Measurements from ENCODE around the gene NKAPL. TPM values are rescaled to one million over a fixed set of nuclear protein-coding genes. Genes with fewer than 3 reads are reported as not detected.

NKAPL gene
- total and polyA plus RNA-seq, 10 of the 15 experiments (the other 5 are each of a cell fraction or from before 2014, with no cell fraction given), result 0.10 to 0.48 (median 0.19) TPM; not detected in 1

GRCh38 chr6:28232785-28233184, 26.3 kb upstream of the NKAPL start:
- Histone ChIP-seq H3K4me2 (ENCODE audit: control insufficient read depth, insufficient read depth) (no peak overlapping the region), H3K4me3 (no peak overlapping the region), H2AFZ (ENCODE audit: control insufficient read depth, low read depth, low read length) (no peak overlapping the region), H3K4me1 (ENCODE audit: control insufficient read depth, insufficient read depth, low read length) (no peaks in the 10 kb centered on the region), H3K9ac (ENCODE audit: control insufficient read depth, insufficient read depth, low read length) (no peak overlapping the region), H3K27me3 (replicated peaks in 1 of 2; ENCODE audit: control insufficient read depth in 2 of 2, insufficient read depth in 2 of 2, low read length in 1 of 2) (no peaks in the 10 kb centered on the region), H3K36me3 (ENCODE audit: control insufficient read depth in 2 of 2, insufficient read depth in 2 of 2, low read length in 1 of 2) (peaks cover 6 to 11% of the 10 kb centered on the region in 2 experiments; a peak in 3 of 4 replicates), H3K79me2 (ENCODE audit: control insufficient read depth, insufficient read depth, low read length) (no peaks in the 10 kb centered on the region), H4K20me1 (ENCODE audit: control insufficient read depth, insufficient read depth) (no peaks in the 10 kb centered on the region), H3K9me3 (replicated peaks; ENCODE audit: control insufficient read depth, insufficient read depth, low read length) (no peaks in the 10 kb centered on the region; the same call in 2 of the 3 replicates), H3K27ac (ENCODE audit: control insufficient read depth, insufficient read depth) (no peak overlapping the region)
- ChIA-PET RAD21 (ENCODE audit: unreplicated experiment) (no interaction called here), CTCF (interaction anchor here (0.9 kb wide), 1 partner anchor 65 kb away, joined by 3 read pairs; no protein-coding TSS in a partner anchor), SMC1A (ENCODE audit: uncharacterized antibody, unreplicated experiment) (no interaction called here), POLR2A (interaction anchor here (0.5 to 0.7 kb wide), 2 partner anchors 34 to 650 kb away, joined by 3 read pairs; partner anchors contain the start of gene ZSCAN26)
- no TSS peak for BruUV-seq (replicated peaks)
- in situ Hi-C loops (cut with MboI), result no loop called here
- ATAC-seq, result no peak
- intact Hi-C loops (cut with micrococcal nuclease; ENCODE audit: unreplicated experiment), result no loop called here
- no peak for DNase-seq (ENCODE audit: low read depth, low spot score)
- FAIRE-seq, result no peak
- 96% methylated on average over 11 of the region's 11 CpGs for WGBS (ENCODE audit: insufficient coverage, insufficient replicate concordance, low lambda C conversion rate, missing lambda C conversion rate)
- TF ChIP-seq PKNOX1 (IDR thresholded peaks at IDR 0.05) (no peak), ASH2L (IDR thresholded peaks at IDR 0.05; ENCODE audit: borderline replicate concordance, low read depth) (no peak), MXI1 (IDR thresholded peaks at IDR 0.05; ENCODE audit: low read depth, low read length) (no peak), CUX1 (IDR thresholded peaks at IDR 0.05; ENCODE audit: insufficient replicate concordance, low read depth, low read length) (no peak), ZNF622 (IDR thresholded peaks at IDR 0.05) (no peak), RELB (IDR thresholded peaks at IDR 0.05; ENCODE audit: low read depth) (no peak), WRNIP1 (IDR thresholded peaks at IDR 0.05; ENCODE audit: borderline replicate concordance, low read depth, low read length) (no peak), ZNF24 (IDR thresholded peaks at IDR 0.05) (no peak), PAX8 (IDR thresholded peaks at IDR 0.05) (no peak), KLF5 (IDR thresholded peaks at IDR 0.05; ENCODE audit: partially characterized antibody) (no peak), PBX3 (IDR thresholded peaks at IDR 0.05; ENCODE audit: insufficient replicate concordance, low read depth, low read length) (no peak), FOS (IDR thresholded peaks at IDR 0.05; ENCODE audit: borderline replicate concordance, extremely low read depth, insufficient read length) (no peak), EED (IDR thresholded peaks at IDR 0.05; ENCODE audit: low read depth) (no peak), MEF2B (IDR thresholded peaks at IDR 0.05; ENCODE audit: partially characterized antibody, poor library complexity, severe bottlenecking) (no peak)
